RWPE1 (cell line): Measurements from ENCODE around the gene FAM174A.

Experiments used
- CTCF ChIA-PET: fragments of 350-600 bp; sonication (Branson Sonifier 250); formaldehyde crosslinking; extraction: SDS; loops from one replicate; lab custom pipeline; 2021; lab: Yijun Ruan, JAX
- POLR2A ChIA-PET: fragments of 400-600 bp; formaldehyde crosslinking; extraction: SDS; loops from one replicate; lab custom pipeline; 2020; ENCODE audit warnings: antibody characterized with exemption; ENCODE audit not compliant: low non-redundant PET; lab: Yijun Ruan, JAX
- DNase-seq: peaks from one replicate; pipeline ENCODE4 v3.0.0; 2012; ENCODE audit warnings: low spot score
- H3K27ac ChIP-seq: fragments of 450-650 bp; 2 replicates; pipeline ENCODE4 v1.5.1; 2017
- TF ChIP-seq, protein P1 (sequence below): fragments of 450-650 bp; conservative IDR thresholded peaks from 2 replicates; pipeline ENCODE4 v1.5.1; 2017; ENCODE audit warnings: low read depth, mild to moderate bottlenecking

FAM174A gene

DNA sequence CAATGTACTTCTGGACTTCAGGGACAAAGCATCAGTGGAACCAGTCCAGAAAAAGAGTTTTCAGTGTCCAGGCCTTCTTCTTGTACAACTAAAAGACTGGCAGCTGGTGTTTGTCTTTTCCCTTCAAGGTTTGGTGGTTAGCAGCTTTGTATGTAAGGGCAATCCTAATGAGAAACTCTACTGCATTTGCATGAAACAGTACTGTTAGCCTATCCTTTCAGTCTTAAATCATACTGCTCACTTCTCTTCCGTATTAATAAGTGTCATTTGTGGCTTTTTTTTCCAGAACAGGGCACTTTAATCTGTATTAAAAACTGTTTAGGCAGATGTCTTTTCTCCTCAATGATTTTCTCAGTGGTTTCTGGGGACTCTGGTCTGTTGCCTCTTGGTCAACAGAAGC lies 48.9 kb downstream of the FAM174A start:
- DNase-seq = no peak
- ChIA-PET POLR2A (interaction anchor here (0.7 kb wide), 1 partner anchor 125 kb away, joined by 6 read pairs; no protein-coding TSS in a partner anchor), CTCF (no interaction called here)
- TF ChIP-seq, protein P1, sequence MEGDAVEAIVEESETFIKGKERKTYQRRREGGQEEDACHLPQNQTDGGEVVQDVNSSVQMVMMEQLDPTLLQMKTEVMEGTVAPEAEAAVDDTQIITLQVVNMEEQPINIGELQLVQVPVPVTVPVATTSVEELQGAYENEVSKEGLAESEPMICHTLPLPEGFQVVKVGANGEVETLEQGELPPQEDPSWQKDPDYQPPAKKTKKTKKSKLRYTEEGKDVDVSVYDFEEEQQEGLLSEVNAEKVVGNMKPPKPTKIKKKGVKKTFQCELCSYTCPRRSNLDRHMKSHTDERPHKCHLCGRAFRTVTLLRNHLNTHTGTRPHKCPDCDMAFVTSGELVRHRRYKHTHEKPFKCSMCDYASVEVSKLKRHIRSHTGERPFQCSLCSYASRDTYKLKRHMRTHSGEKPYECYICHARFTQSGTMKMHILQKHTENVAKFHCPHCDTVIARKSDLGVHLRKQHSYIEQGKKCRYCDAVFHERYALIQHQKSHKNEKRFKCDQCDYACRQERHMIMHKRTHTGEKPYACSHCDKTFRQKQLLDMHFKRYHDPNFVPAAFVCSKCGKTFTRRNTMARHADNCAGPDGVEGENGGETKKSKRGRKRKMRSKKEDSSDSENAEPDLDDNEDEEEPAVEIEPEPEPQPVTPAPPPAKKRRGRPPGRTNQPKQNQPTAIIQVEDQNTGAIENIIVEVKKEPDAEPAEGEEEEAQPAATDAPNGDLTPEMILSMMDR = no peak
- no peak overlapping the region for H3K27ac ChIP-seq

- TF ChIP-seq, protein P1 = no peak
- POLR2A ChIA-PET = interaction anchor here (0.7 kb wide), 1 partner anchor 124 kb away, joined by 6 read pairs; no protein-coding TSS in a partner anchor
These were observed 49.7 kb downstream of the FAM174A start for GRCh38 chr5:100584889-100585288.

GRCh38 chr5:100590867-100591266 lies 55.7 kb downstream of the FAM174A start:
- DNase-seq = no peak
- TF ChIP-seq, protein P1 = no peak
- ChIA-PET POLR2A (no interaction called here), CTCF (interaction anchor here (0.6 to 1.0 kb wide), 3 partner anchors 9 to 63 kb away, joined by 3 to 5 read pairs (median 3); no protein-coding TSS in a partner anchor)
- H3K27ac ChIP-seq = no peak overlapping the region

More at GRCh38 chr5:100584889-100585288, 49.7 kb downstream of the FAM174A start:
- CTCF ChIA-PET = no interaction called here
- DNase-seq = no peak
- H3K27ac ChIP-seq = no peak overlapping the region

- TF ChIP-seq, protein P1 = no peak
- ChIA-PET POLR2A (no interaction called here), CTCF (interaction anchor here (0.5 to 0.7 kb wide), 3 partner anchors 25 to 1828 kb away, joined by 3 read pairs; no protein-coding TSS in a partner anchor)
- H3K27ac ChIP-seq = no peak overlapping the region
- peak; percentile 54 for DNase-seq
These were observed 60.1 kb downstream of the FAM174A start for GRCh38 chr5:100595152-100595811.

DNA sequence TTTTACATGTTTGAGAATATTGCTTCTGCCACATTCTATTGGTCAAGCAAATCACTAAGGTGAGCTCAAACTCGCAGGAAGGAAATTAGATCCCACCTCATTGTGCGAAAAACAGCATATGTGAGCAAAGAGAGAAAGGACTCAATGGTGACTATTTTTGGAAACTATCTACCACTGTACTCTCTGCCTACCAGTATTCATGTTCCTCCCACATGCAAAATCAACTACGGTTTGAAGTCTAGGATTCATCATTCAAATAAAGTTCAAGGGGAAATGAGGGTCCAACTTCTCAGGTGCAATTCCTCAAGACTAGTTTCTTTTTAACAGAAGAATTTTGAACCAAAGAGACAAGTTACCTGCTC lies 60.6 kb downstream of the FAM174A start:
- DNase-seq = no peak
- TF ChIP-seq, protein P1 = no peak
- ChIA-PET POLR2A (no interaction called here), CTCF (no interaction called here)
- H3K27ac ChIP-seq = no peak overlapping the region

DNA sequence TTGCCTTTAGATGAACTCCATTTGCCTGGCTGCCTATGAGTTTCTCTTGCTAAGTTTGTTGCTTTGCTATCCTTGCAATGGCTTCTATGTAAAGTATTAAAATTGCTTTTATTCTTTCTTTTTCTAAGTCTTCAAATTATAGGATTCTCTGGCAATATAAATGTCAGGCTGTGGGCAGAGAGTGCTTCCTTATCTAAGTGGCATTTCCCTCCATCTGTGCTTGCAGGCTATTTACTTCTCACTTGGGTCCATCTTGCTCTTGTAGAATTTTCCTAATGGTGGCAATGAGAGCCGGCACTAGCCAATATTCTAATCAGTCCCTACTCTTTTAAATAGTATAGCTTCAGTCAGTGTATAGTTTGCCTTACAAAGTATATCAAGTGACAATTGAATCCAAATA lies 63.3 kb downstream of the FAM174A start:
- POLR2A ChIA-PET = interaction anchor here (0.6 kb wide), 1 partner anchor 18 kb away, joined by 4 read pairs; no protein-coding TSS in a partner anchor
- H3K27ac ChIP-seq = no peak overlapping the region
- TF ChIP-seq, protein P1 = no peak
- CTCF ChIA-PET = interaction anchor here (0.8 kb wide), 1 partner anchor 13 kb away, joined by 3 read pairs; no protein-coding TSS in a partner anchor
- DNase-seq = no peak
